Liver (tissue), 9 donors: ENCODE data around the gene FAM222A. TPM values are rescaled to one million over a fixed set of nuclear protein-coding genes. Genes with fewer than 3 reads are reported as not detected.

ENCODE experiments used
- DNase-seq: peaks from one replicate; pipeline ENCODE4 v3.0.0-alpha.2; 2017; ENCODE audit warnings: low spot score
- H3K27ac ChIP-seq, 2 donors: one replicate each; pipeline ENCODE4 v1.7.0; 2013; ENCODE audit warnings: inconsistent platforms in 2 of 2, low read length in 2 of 2, control low read depth in 1 of 2, low read depth in 1 of 2, mild to moderate bottlenecking in 1 of 2
- H3K27me3 ChIP-seq, 4 donors: one replicate each; pipeline versions ENCODE4 v1.6.1 to v1.7.0; 2013; ENCODE audit warnings: low read length in 3 of 4, inconsistent platforms in 1 of 4, mild to moderate bottlenecking in 1 of 4, moderate library complexity in 1 of 4; ENCODE audit not compliant: control insufficient read depth in 4 of 4, insufficient read depth in 4 of 4
- H3K36me3 ChIP-seq, 4 donors: one replicate each; pipeline versions ENCODE4 v1.6.1 to v1.7.0; 2013; ENCODE audit warnings: low read length in 3 of 4, mild to moderate bottlenecking in 3 of 4, low read depth in 1 of 4, moderate library complexity in 1 of 4; ENCODE audit not compliant: control insufficient read depth in 4 of 4, insufficient read depth in 3 of 4
- H3K4me1 ChIP-seq, 4 donors: one replicate each; pipeline versions ENCODE4 v1.6.1 to v1.7.0; 2013; ENCODE audit warnings: low read length in 3 of 4, mild to moderate bottlenecking in 3 of 4, moderate library complexity in 1 of 4; ENCODE audit not compliant: control insufficient read depth in 4 of 4, insufficient read depth in 4 of 4
- H3K4me3 ChIP-seq, 3 donors: one replicate each; pipeline versions ENCODE4 v1.6.1 to v1.7.0; 2013; ENCODE audit warnings: low read length in 3 of 3, control low read depth in 1 of 3, low read depth in 1 of 3, mild to moderate bottlenecking in 1 of 3
- H3K9ac ChIP-seq, 2 donors: one replicate each; pipeline ENCODE4 v1.7.0; 2013; ENCODE audit warnings: low read length in 2 of 2, mild to moderate bottlenecking in 2 of 2, moderate library complexity in 2 of 2, control low read depth in 1 of 2, low read depth in 1 of 2
- H3K9me3 ChIP-seq, 4 donors: one replicate each; pipeline versions ENCODE4 v1.6.1 to v1.7.0; 2013; ENCODE audit warnings: low read length in 3 of 4; ENCODE audit not compliant: control insufficient read depth in 4 of 4
- EGR1 ChIP-seq, 2 donors: IDR thresholded peaks; 2 replicates each; pipeline ENCODE4 v1.6.1; 2016 to 2018; ENCODE audit warnings: antibody characterized with exemption in 2 of 2, low read depth in 2 of 2
- FOXA1 ChIP-seq: IDR thresholded peaks from 2 replicates; pipeline ENCODE4 v1.6.1; 2016; ENCODE audit warnings: antibody characterized with exemption
- FOXA2 ChIP-seq: IDR thresholded peaks from 2 replicates; pipeline ENCODE4 v1.6.1; 2016; ENCODE audit warnings: antibody characterized with exemption
- GABPA ChIP-seq, 2 donors: IDR thresholded peaks in 1 of 2; conservative IDR thresholded peaks in 1 of 2; 2 replicates each; pipeline ENCODE4 v1.6.1; 2016; ENCODE audit warnings: antibody characterized with exemption in 2 of 2, mild to moderate bottlenecking in 1 of 2, moderate library complexity in 1 of 2
- HNF4A ChIP-seq, 2 donors: conservative IDR thresholded peaks; 2 replicates each; pipeline ENCODE4 v1.6.1; 2016; ENCODE audit warnings: antibody characterized with exemption in 2 of 2, mild to moderate bottlenecking in 2 of 2
- HNF4G ChIP-seq: IDR thresholded peaks from 2 replicates; pipeline ENCODE4 v1.6.1; 2016; ENCODE audit warnings: antibody characterized with exemption
- JUND ChIP-seq, 2 donors: IDR thresholded peaks; 2 replicates each; pipeline ENCODE4 v1.6.1; 2016; ENCODE audit warnings: antibody characterized with exemption in 2 of 2
- NR2F2 ChIP-seq: IDR thresholded peaks from 2 replicates; pipeline ENCODE4 v1.6.1; 2016; ENCODE audit warnings: antibody characterized with exemption
- RAD21 ChIP-seq, 2 donors: IDR thresholded peaks; 2 replicates each; pipeline ENCODE4 v1.6.1; 2016; ENCODE audit warnings: antibody characterized with exemption in 2 of 2, mild to moderate bottlenecking in 2 of 2
- REST ChIP-seq: IDR thresholded peaks from 2 replicates; pipeline ENCODE4 v1.6.1; 2016; ENCODE audit warnings: antibody characterized with exemption, mild to moderate bottlenecking
- SP1 ChIP-seq: IDR thresholded peaks from 2 replicates; pipeline ENCODE4 v1.6.1; 2018; ENCODE audit warnings: antibody characterized with exemption, mild to moderate bottlenecking
- TAF1 ChIP-seq: conservative IDR thresholded peaks from 2 replicates; pipeline ENCODE4 v1.6.1; 2016; ENCODE audit warnings: antibody characterized with exemption, mild to moderate bottlenecking
- YY1 ChIP-seq: IDR thresholded peaks from 2 replicates; pipeline ENCODE4 v1.6.1; 2016; ENCODE audit warnings: antibody characterized with exemption, mild to moderate bottlenecking
- WGBS: extraction: QIAGEN DNeasy Blood & Tissue Kit; methylation state at CpG from one replicate; pipeline ENCODE4 v1.1.7; 2013; 5-methylcytosine and 5-hydroxymethylcytosine counted together
- polyA plus RNA-seq, 2 donors: library from polyadenylated mRNA; stranded (reverse) in 1 of 2; unstranded in 1 of 2; fragments of 200-250 nt in 1 of 2; fragments of >200 nt in 1 of 2; fragmentation: Nextera tagmentation in 1 of 2; extraction: Ambion mirVana in 1 of 2; gene quantifications; one replicate each; pipeline versions ENCODE4 v1.2.1 to v1.2.3, GENCODE V29; 2013 to 2015
- total RNA-seq, 2 donors: library from RNA; depleted of rRNA; stranded (reverse); fragments of >200 nt; gene quantifications; one replicate each; pipeline ENCODE4 v1.2.3, GENCODE V29; 2014
- TF ChIP-seq, protein P1 (sequence below): IDR thresholded peaks from 2 replicates; pipeline ENCODE4 v1.6.1; 2016; ENCODE audit warnings: antibody characterized with exemption
- TF ChIP-seq, protein P2 (sequence below): fragments of 150-350 bp; IDR thresholded peaks from 2 replicates; pipeline ENCODE4 v1.5.1; 2017; ENCODE audit warnings: improper control_type of control experiment, low read depth, low read length; ENCODE audit not compliant: missing input control
- TF ChIP-seq, protein P3 (sequence below): IDR thresholded peaks from 2 replicates; pipeline ENCODE4 v1.6.1; 2016; ENCODE audit warnings: antibody characterized with exemption
- donor health status: healthy.
- donor health status: healthy.
- donor health status: healthy.
- donor health status: healthy.
- donor health status: healthy.

FAM222A gene
- total and polyA plus RNA-seq, 4 donors, result 0.97 to 2.2 (median 1.9) TPM

DNA sequence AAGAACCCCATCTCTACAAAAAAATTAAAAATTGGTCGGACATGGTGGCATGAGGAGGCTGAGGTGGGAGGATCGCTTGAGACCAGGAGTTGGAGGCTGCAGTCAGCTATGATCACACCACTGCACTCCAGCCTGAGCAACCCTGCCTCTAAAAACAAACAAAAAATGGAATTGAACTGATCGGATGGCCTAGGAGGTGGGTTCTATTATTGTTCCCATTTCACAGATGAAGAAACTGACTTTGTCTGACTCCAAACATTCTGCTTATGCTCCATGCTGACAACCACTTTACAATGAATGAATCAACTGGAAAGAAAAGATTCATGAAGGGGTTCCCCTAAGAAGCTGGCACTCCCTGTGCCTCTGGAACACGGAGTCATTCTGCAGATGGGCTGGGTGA lies 72.2 kb downstream of the FAM222A start:
- H3K4me1 ChIP-seq, result no peaks in the 10 kb centered on the region
- H3K27me3 ChIP-seq, result no peaks in the 10 kb centered on the region
- peaks cover 0 to 48% (median 16%) of the 10 kb centered on the region in 4 donors for H3K36me3 ChIP-seq
- no peak overlapping the region for H3K27ac ChIP-seq
- H3K9me3 ChIP-seq, result no peaks in the 10 kb centered on the region
- no peak overlapping the region for H3K9ac ChIP-seq
- H3K4me3 ChIP-seq, result no peak overlapping the region
- DNase-seq, result no peak
- 87% methylated on average over 4 of the region's 4 CpGs for WGBS
- TF ChIP-seq FOXA1 (no peak), HNF4A (conservative IDR thresholded peaks at IDR 0.05) (no peak), TAF1 (no peak), NR2F2 (no peak), SP1 (no peak), JUND (IDR thresholded peaks at IDR 0.05) (no peak)
- TF ChIP-seq, protein P1, sequence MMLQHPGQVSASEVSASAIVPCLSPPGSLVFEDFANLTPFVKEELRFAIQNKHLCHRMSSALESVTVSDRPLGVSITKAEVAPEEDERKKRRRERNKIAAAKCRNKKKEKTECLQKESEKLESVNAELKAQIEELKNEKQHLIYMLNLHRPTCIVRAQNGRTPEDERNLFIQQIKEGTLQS, result no peak
- TF ChIP-seq, protein P2, sequence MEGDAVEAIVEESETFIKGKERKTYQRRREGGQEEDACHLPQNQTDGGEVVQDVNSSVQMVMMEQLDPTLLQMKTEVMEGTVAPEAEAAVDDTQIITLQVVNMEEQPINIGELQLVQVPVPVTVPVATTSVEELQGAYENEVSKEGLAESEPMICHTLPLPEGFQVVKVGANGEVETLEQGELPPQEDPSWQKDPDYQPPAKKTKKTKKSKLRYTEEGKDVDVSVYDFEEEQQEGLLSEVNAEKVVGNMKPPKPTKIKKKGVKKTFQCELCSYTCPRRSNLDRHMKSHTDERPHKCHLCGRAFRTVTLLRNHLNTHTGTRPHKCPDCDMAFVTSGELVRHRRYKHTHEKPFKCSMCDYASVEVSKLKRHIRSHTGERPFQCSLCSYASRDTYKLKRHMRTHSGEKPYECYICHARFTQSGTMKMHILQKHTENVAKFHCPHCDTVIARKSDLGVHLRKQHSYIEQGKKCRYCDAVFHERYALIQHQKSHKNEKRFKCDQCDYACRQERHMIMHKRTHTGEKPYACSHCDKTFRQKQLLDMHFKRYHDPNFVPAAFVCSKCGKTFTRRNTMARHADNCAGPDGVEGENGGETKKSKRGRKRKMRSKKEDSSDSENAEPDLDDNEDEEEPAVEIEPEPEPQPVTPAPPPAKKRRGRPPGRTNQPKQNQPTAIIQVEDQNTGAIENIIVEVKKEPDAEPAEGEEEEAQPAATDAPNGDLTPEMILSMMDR, result no peak
- TF ChIP-seq, protein P3, sequence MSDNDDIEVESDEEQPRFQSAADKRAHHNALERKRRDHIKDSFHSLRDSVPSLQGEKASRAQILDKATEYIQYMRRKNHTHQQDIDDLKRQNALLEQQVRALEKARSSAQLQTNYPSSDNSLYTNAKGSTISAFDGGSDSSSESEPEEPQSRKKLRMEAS, result no peak

GRCh38 chr12:109786799-109787198 lies 73.2 kb downstream of the FAM222A start:
- Histone ChIP-seq H3K9ac (no peak overlapping the region), H3K36me3 (peaks cover 0 to 48% (median 16%) of the 10 kb centered on the region in 4 donors), H3K4me3 (no peak overlapping the region), H3K9me3 (no peaks in the 10 kb centered on the region), H3K4me1 (no peaks in the 10 kb centered on the region), H3K27ac (no peak overlapping the region), H3K27me3 (no peaks in the 10 kb centered on the region)
- no peak for DNase-seq
- TF ChIP-seq, protein P1, result no peak
- TF ChIP-seq YY1 (no peak), JUND (IDR thresholded peaks at IDR 0.05) (no peak), REST (no peak), HNF4A (conservative IDR thresholded peaks at IDR 0.05) (no peak), GABPA (IDR thresholded peaks at IDR 0.05 in 1 of 2, conservative IDR thresholded peaks at IDR 0.05 in 1 of 2) (no peak), FOXA2 (no peak), EGR1 (IDR thresholded peaks at IDR 0.05; ENCODE audit: low read depth in 2 of 2) (no peak), FOXA1 (no peak), NR2F2 (no peak), RAD21 (IDR thresholded peaks at IDR 0.05) (no peak), SP1 (no peak), HNF4G (no peak)
- TF ChIP-seq, protein P3, result no peak
- TF ChIP-seq, protein P2, result no peak
- WGBS, result 91% methylated on average over 9 of the region's 9 CpGs
